Measurements from ENCODE around the gene TNS2. TPM values are rescaled to one million over a fixed set of nuclear protein-coding genes. Genes with fewer than 3 reads are reported as not detected.

The TNS2 gene
- total and polyA plus RNA-seq, 10 of the 15 experiments (the other 5 are each of a cell fraction or from before 2014, with no cell fraction given): 0.03 to 0.72 (median 0.16) TPM; not detected in 4

- TF ChIP-seq TAF1 (IDR thresholded peaks at IDR 0.05; ENCODE audit: borderline replicate concordance, low read depth, low read length) (no peak), E2F8 (IDR thresholded peaks at IDR 0.05; ENCODE audit: low read depth, partially characterized antibody) (no peak), CHD2 (IDR thresholded peaks at IDR 0.05; ENCODE audit: borderline replicate concordance, low read depth, low read length) (0 out of 2 replicates have a peak, but pooled peaks have one; percentile 26)
These were observed 4.4 kb downstream of the TNS2 start (continued) for GRCh38 chr12:53054112-53054878.

- Histone ChIP-seq H2AFZ (ENCODE audit: control insufficient read depth, low read depth, low read length) (no peak overlapping the region), H3K36me3 (ENCODE audit: control insufficient read depth in 2 of 2, insufficient read depth in 2 of 2, low read length in 1 of 2) (no peaks in the 10 kb centered on the region), H3K9me3 (replicated peaks; ENCODE audit: control insufficient read depth, insufficient read depth, low read length) (no peaks in the 10 kb centered on the region), H3K9ac (ENCODE audit: control insufficient read depth, insufficient read depth, low read length) (no peak overlapping the region), H3K4me1 (ENCODE audit: control insufficient read depth, insufficient read depth, low read length) (peaks cover 6% of the 10 kb centered on the region), H3K4me2 (ENCODE audit: control insufficient read depth, insufficient read depth) (no peak overlapping the region), H3K27ac (ENCODE audit: control insufficient read depth, insufficient read depth) (no peak overlapping the region), H3K27me3 (replicated peaks in 1 of 2; ENCODE audit: control insufficient read depth in 2 of 2, insufficient read depth in 2 of 2, low read length in 1 of 2) (no peaks in the 10 kb centered on the region), H3K4me3 (no peak overlapping the region), H3K79me2 (ENCODE audit: control insufficient read depth, insufficient read depth, low read length) (no peaks in the 10 kb centered on the region), H4K20me1 (ENCODE audit: control insufficient read depth, insufficient read depth) (no peaks in the 10 kb centered on the region; the same call in 1 of the 2 replicates)
- FAIRE-seq (no peak), ATAC-seq (no peak), DNase-seq (ENCODE audit: low read depth, low spot score) (no peak)
- SMC1A ChIA-PET (ENCODE audit: uncharacterized antibody, unreplicated experiment): interaction anchor here (1.3 kb wide), 1 partner anchor 10 kb away, joined by 3 read pairs; no protein-coding TSS in a partner anchor
- intact Hi-C loops (cut with micrococcal nuclease; ENCODE audit: unreplicated experiment): no loop called here
- BruUV-seq (replicated peaks): no TSS peak
- POLR2A ChIA-PET: no interaction called here
- in situ Hi-C loops (cut with MboI): no loop called here
- WGBS (ENCODE audit: insufficient coverage, insufficient replicate concordance, low lambda C conversion rate, missing lambda C conversion rate): 29% methylated on average over 15 of the region's 15 CpGs
- CTCF ChIA-PET: interaction anchor here (3.6 to 4.5 kb wide), 2 partner anchors 10 to 44 kb away, joined by 17 to 38 read pairs; no protein-coding TSS in a partner anchor
- RAD21 ChIA-PET (ENCODE audit: unreplicated experiment): interaction anchor here (1.1 to 1.5 kb wide), 2 partner anchors 23 to 44 kb away, joined by 3 to 4 read pairs; partner anchors contain the start of gene SPRYD3
- TF ChIP-seq GABPA (IDR thresholded peaks at IDR 0.05; ENCODE audit: low read depth) (no peak), YBX1 (IDR thresholded peaks at IDR 0.05) (no peak), POLR2AphosphoS2 (IDR thresholded peaks at IDR 0.05; ENCODE audit: low read depth, low read length) (no peak), E2F4 (IDR thresholded peaks at IDR 0.05; ENCODE audit: low read depth, low read length) (no peak), IKZF1 (conservative IDR thresholded peaks at IDR 0.05) (no peak), POU2F2 (IDR thresholded peaks at IDR 0.05; ENCODE audit: borderline replicate concordance, low read depth, low read length) (no peak), EED (IDR thresholded peaks at IDR 0.05; ENCODE audit: low read depth) (no peak), ZNF687 (IDR thresholded peaks at IDR 0.05) (no peak), NRF1 (conservative IDR thresholded peaks at IDR 0.05; ENCODE audit: low read depth, low read length) (no peak)
These were observed 5.8 kb downstream of the TNS2 start for GRCh38 chr12:53055471-53056266.

Data from GM12878 (cell line).